HG03571 (cell line): ENCODE data around the gene FHIT.

Experiments
- ATAC-seq: cut with Tn5 transposase; IDR thresholded peaks from one replicate; pipeline ENCODE4 v1.9.1; 2021; ENCODE audit not compliant: unreplicated experiment

Gene FHIT

GRCh38 chr3:61251174-61251972, at the start of gene FHIT:
Gene FHIT (minus strand): TSS chr3:61251452.
- ATAC-seq: peak; percentile 92

DNA sequence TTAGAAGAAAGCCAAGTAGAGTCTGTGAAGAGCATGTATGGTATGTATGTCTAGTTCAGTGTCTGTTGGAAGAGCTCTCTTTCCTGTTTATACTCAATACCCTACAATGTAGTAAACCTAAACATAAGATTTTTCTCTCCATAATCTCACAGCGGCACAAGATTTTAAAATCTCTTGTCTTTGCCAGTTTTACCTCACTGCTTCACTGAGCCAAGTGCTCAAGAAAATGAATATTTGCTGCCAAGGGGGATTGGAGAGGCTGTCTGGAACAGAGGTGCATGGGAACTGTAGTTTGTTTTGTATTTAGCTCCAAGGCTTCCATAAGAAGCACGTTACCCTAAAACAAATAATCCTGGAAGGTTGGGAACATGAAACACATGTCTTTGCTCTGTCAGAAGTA, 49.5 kb upstream of the FHIT start:
- no peak for ATAC-seq

- ATAC-seq: no peak
These were observed 48.7 kb upstream of the FHIT start for GRCh38 chr3:61300006-61300380.

DNA sequence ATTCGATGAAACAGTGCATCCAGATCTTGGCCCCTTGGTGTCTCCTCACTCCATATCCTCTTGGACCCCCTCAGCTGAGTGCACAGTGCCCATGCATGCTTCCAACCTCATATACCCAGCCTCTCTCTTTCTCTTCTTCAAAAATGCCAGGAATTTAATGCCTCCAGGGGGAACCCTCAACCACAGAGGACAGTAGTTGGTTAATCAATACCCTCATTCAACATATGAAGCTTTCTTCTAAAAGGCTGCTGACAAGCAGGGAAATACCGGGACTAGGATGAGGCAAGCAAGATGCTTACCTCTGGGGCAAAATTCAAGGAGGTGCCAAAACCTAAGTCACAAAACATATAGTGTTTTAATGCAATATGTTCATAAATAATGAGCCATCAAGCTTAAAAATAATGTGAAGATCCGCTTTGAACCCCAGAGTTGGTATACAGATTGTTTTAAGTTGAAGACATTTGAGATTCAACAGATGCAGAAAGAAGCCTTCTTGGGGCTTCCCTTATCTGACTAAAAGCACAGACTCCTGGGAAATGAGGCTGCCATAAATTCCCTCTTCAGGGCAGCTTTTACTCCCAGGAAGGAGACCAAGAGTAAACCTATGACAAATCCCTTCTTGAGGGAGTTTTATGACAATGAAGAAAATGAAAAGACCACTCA, 48.2 kb upstream of the FHIT start:
- no peak for ATAC-seq

DNA sequence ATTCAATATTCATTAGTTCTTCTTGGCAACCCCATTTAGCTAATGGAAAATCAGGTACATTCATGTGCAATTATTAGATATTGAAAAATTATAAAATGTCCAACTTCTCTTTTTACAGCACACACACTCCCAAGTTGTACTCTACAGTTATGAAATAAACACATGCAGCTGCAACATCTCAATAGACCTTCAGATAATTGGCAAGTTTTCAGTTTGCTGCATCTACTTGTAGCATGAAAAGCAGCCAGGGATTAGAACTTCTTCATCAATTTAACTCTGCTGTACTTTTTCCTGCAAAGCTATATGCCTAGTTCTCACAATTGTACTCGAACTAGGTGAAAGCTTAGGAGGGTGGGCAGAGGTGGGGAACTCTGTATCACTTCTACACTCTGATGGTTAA, 46.6 kb upstream of the FHIT start:
- no peak for ATAC-seq

DNA sequence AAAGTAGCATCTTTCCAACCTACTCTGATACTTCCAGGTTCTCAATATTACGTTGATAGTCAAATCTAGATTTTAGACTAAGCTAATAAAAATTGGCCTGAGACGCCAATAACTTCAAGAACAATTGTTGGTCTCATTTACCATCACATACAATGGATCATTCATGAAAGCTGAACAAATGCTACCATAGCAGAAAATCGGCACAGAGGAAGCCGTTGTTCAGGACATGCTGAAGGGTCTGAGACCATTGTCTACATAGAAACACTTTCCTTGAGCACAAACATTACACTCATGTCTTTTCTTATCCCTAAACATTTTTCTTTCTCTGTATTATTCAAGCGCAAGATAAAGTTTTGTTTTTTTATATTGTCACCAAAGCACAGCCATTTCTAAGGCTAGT, 37.2 kb upstream of the FHIT start:
- no peak for ATAC-seq

- no peak for ATAC-seq
These were observed 32.6 kb upstream of the FHIT start for GRCh38 chr3:61283876-61284275.

- ATAC-seq: no peak
These were observed 27.5 kb upstream of the FHIT start for GRCh38 chr3:61278713-61279112.

- no peak for ATAC-seq
These were observed 26.2 kb upstream of the FHIT start for GRCh38 chr3:61277411-61277810.

GRCh38 chr3:61269435-61269834, 18.2 kb upstream of the FHIT start:
- ATAC-seq: no peak

DNA sequence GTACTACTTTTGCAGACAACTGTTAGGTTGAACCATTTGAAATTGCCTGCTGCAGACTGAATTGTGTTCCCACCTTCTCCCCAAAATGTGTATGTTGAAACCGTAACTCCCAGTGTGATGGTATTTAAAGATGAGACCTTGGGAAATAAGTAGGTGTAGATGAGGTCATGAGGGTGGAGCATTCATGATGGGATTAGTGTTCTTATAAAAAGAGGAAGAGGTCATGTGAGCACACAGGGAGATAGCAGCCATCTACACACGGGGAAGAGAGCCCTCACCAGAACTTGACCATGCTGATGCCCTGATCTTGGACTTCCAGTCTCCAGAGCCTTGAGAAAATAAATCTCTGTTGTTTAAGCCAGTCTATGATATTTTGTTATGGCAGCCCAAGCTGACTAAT, 17.4 kb upstream of the FHIT start:
- ATAC-seq: no peak

DNA sequence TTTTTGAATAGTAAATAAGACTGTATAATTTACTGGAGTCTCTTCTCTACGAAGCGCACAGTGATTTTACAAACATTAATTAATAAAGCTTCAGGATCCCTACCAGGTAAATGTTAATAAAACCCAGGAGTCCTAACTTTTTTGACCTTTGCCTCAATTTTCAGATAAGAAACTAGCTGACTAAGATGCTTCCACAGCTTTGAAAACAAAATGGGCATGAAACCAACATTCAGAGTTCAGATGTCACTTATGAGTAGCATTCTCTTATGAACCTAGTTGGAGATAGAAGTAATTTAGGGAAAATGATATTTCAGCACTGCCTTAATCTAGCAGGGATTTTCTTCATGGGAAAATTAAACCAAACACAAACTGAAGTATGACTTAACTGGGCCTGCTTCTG, 13.0 kb upstream of the FHIT start:
- ATAC-seq: no peak

GRCh38 chr3:61257148-61257547, 5.9 kb upstream of the FHIT start:
- no peak for ATAC-seq

- no peak for ATAC-seq
These were observed 2.5 kb upstream of the FHIT start for GRCh38 chr3:61253756-61254155.

GRCh38 chr3:61252836-61253235, 1.6 kb upstream of the FHIT start:
- no peak for ATAC-seq

- ATAC-seq: no peak
These were observed 473 bp downstream of the FHIT start for GRCh38 chr3:61250784-61251173.

DNA sequence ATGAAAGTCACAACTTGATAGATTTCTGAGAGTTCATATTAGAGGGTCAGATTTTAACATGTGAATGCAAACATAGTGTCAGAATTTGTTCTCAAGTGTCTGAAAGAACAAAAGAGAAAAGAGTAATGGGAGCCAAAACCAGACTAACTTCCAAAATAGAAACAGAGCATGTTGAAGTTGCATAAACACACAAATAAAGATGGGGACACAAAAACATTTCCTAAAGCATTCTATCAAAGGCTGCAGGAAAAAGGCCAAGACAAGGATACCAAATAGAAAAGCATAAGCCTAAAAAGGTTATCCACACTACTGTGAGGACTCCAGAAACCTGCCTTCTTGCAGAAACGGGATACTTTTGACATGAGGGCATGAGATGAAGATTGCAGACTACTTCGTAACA, 2.8 kb downstream of the FHIT start:
- no peak for ATAC-seq

DNA sequence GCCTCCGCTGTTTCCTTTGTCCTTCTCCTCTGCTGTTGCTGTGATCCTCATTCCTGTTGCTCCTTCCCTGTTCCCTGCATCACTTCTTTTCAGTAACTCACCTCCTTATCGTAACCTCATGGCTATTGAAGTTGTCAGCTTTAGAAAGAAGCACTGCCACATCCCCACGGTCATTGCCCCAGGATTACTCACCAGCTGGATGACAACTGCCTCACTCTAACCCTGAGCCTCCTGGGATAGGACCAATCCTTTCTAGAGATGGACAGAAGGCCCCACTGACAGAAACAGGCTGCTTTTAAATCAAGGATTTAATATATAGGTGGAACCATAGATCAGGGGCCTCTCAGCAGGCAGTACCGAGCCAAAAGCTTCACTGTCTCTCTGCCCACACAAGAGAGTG, 4.1 kb downstream of the FHIT start:
- ATAC-seq: no peak

DNA sequence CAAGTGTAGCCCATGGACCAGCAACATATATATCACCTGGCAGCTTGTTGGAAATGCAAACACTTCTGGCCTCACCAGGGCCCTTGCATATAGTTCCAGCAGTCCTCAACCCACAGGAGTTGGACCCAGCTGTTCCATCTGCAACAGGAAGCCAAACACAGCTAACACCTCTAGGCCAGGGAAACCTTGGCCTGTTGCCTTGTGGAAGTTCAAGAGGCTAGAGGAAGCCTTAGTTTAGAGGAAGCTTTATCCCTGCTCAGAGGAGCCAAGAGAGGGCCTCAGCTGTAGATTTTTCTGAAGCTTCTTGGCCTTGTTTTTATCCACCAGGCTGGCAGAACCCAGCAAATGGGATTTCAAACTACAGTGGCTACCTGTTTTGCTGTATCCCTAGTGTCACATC, 11.4 kb downstream of the FHIT start:
- ATAC-seq: no peak

DNA sequence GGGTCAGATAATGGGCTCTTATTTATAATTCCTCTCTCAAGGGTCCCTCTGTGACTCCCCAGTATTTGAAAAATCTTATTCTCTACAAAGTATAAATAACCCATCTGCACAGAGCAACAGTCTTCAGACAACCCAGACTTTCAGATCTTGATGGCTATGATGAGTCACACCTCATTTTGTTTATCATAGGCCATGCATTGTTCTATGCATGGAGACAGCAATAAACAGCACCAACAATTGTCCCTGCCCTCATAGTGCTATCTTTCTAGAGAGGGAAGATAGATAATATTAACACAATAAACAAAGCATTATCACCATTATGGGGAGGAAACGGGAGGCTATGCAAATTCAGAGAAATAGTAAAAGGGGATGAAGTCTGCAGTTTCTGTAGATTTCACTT, 13.4 kb downstream of the FHIT start:
- no peak for ATAC-seq

DNA sequence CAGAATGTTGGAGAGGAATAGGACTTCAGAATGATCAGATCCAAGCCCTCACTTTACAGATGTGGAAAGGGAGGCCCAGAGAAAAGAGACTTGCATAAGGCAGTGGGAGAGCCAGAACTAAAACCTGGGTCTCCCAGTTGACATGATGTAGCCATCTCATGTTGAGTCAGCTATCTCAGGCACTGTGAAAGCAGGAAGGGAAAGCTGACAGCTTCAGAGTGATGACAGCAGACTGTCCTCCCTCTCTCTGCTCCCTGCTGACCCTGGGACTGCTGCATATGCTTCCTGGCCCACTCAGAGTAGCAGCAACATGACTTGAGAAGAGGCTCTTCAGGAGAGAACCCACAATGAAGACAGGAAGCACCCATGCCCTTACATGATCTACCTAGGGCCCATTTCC, 14.7 kb downstream of the FHIT start:
- peak; percentile 86 for ATAC-seq

DNA sequence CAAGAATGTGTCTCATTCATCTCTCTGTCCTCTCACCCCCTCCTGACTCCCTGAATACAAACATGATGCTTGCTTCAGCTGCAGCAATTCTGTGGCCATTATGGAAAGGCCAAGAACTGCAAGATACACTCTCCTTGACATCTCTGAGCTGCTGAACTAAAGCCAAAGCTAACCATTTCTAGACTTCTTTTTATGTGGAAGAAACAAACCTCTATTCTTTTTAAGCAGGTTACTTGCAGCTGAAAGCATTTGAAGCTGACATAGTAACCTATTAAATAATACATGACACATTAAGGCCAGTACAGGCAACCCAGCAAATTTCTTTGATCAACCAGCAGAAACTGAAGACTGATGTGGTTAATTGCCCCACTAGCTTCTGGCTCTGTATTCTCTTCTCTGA, 17.5 kb downstream of the FHIT start:
- ATAC-seq: no peak

GRCh38 chr3:61231693-61232092, 19.6 kb downstream of the FHIT start:
- no peak for ATAC-seq
